LHCN-M2 (cell line): Measurements from ENCODE around the gene ZXDC. TPM values are rescaled to one million over a fixed set of nuclear protein-coding genes. Genes with fewer than 3 reads are reported as not detected.

Source experiments
- DNase-seq: peaks from one replicate; pipeline ENCODE4 v3.0.0-alpha.2; 2012; ENCODE audit warnings: low read depth
- total RNA-seq: library from RNA; depleted of rRNA; stranded (reverse); fragments of >200 nt; gene quantifications from 2 replicates; pipeline ENCODE4 v1.2.3, GENCODE V29; 2014

Gene ZXDC
- total RNA-seq, 1 experiment from 2014 or later, result 16.8 TPM

DNA sequence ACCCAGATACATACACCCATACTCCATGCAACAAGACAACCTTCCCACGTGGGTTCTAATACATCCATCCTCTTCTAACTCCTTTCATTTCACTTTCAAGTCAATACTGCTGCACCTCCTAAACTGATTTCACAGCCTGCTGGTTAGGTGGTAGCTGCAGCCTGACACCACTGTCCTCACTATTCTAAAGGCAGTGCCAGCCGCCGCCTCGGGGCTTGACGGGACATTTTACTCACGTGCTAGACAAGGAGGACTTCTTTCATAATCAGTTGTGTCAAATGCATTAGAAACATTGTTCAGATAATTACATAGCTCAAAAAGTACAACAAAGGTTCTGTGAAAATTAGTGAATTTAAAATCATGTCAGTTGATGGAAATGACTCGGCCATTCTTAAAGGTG lies 35.6 kb upstream of the ZXDC start:
- no peak for DNase-seq

DNA sequence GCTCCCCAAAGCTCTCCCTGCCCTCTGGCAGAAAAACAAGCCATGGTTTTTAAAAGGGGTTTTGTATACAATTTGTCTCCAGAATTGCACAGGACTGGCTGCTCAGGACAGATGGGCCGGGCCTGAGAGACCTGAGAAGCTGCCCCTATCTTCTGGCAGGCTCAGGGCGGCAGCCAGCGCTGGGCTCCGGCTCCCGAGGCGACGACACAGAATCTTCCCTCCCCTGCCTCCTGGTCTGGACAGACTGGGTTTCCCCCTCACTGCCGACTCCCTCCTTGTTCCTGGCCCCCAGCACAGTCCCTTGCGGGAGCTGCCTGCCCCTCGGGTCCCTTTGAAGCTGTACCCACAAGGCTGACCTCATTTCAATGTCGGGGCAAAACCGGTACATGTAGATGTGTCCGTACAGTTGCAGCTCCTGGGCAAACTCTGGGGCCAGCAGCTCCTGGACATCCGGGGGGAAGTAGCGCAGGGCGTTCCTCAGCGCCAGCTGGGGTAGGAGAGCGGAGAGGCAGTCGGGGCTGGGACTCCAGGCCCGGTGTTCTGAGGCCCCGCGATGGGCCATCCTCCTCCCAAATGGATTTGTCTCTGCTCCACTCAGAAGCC lies 34.7 kb upstream of the ZXDC start:
- no peak for DNase-seq

DNA sequence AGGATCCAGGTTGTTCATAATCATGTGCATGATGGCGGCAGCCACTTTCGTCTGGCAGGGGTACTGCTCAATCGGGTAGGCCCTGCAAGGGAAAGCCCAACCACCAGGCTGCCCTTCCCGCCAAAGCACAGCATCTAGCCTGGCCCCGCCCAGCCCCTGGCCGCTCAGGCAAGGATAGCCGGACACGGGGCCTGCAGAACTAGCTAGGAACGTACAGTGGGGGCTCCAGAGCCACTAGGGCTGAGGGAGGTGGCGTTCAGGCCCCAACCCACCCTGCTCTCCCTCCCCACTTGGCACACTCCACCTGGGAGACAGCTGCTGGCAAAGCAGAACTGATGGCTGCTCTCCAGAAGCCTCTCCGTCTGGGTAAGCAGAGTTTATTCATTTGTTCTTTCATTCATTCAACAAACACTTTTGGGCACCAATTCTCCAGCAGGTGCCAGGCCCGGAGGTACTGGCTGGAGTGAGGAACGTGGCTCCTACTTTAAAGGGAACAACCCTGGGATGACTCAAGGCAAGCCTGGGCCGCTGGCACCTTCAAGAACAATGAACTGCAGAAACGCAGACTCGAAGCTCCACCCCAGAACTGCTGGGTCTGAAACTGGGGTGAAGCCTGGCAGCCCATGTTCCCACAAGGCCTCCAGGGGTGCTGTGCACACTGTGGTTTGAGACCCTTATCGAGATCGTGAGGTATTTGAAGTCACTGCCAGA lies 34.1 kb upstream of the ZXDC start:
- DNase-seq, result no peak

DNA sequence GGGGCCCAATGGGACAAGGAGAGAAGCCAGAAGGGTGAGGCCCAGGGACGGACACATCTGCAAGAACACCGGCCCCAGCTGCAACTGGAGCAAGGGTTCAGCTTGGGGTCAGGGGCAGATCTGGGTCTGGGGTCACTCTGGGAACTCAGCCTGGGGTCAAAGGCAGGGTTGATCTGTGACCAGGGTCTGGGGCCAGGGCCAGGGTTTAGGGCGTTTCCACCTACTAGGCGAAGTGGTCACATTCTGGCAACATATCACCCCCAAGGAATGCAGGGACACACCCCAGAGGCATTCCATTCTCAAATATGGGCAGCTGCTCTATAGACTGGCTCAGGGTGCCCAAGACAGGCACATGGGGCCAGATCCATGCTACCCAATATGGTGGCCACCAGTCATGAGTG lies 32.9 kb upstream of the ZXDC start:
- peak; percentile 60 for DNase-seq

DNA sequence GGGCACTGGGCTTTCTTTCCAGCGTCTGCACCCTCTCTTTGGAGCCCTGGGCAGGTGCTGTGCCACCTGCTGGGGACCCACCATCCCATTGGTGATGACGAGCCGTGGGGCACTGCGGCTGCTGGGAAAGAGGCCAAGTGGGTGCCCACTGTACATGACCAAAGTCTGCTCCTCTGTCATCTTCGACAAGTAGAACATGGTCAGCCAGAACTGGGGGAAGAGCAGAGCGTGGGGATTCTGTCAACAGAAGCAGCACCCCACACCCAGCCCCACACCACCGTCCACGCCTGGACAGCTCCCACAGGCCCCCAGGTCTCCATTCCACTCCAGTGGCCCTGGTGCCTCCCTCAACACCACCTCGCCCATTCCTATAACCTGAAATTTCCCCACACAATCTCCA lies 32.2 kb upstream of the ZXDC start:
- no peak for DNase-seq

DNA sequence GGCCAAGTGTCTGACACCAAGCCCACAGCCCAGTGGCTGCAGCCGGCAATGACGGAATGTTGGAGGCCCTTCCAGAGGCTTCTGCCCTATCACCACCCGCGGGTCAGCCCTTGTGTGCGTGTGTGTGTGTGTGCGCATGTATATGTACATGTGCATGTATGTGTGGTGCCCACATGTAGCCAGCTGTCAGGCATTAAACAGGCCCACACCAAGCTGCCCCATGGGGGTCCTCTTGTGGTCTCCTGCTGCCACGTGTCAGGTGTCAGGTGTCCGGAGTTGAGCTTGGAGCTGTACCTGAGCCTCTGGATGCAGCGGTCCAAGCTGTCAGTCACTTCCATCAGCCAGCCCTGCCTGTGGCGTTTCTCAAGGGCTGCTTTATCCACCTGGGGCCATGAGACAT lies 28.0 kb upstream of the ZXDC start:
- DNase-seq, result no peak

DNA sequence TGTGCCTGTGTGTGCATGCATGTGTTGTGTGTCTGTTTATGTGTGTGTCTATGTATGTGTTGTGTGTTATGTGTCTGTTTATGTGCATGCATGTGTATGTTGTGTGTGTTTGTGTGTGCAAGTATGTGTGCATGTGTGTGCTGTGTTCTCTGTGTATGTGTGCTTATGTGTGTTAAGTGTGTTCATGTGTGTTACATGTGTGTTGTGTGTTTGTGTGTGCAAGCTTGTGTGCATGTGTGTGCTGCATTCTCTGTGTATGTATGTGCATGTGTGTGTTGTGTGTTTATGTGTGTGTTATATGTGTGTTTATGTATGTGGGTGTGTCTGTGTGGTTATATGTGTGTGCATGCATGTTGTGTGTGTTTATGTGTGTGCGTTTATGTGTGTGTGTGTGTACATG lies 27.0 kb upstream of the ZXDC start:
- no peak for DNase-seq

DNA sequence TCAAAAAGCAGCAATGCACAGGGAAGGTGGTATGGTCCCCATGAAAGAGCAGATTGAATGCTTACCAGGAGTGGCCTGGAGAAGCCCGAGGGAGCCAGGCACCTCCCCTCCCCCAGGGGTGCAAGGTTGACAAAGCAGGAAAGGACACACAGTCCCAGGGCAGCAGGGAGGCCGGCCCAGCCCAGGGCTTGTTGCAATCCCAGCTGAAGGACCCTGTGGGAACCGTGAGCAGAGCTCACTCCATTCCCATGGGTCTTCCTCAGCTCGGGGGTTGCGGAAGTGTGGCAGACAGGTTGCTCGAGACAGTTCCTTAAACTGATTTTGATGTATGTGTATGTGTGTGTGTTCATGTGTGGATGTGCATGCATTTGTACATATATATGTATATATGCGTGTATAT lies 26.0 kb upstream of the ZXDC start:
- no peak for DNase-seq

DNA sequence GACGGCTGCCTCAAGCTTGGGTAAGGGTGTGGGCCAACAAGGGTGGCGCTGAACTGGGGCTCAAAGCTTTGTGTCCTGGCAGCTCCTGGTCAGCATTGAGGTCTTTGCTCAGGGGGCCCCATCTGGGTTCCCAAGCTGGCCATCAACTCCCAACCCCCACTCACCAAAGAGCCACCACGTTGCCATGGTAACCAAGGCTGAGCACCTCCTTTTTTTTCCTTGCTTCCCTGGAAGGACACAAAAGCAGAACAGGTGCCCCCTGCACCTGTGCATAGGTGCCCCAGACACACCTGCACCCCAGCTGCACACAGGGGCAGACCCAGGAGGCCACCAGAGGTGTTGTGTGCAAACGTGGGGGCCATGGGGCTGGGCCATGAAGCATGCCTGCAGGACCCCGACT lies 25.4 kb upstream of the ZXDC start:
- no peak for DNase-seq

DNA sequence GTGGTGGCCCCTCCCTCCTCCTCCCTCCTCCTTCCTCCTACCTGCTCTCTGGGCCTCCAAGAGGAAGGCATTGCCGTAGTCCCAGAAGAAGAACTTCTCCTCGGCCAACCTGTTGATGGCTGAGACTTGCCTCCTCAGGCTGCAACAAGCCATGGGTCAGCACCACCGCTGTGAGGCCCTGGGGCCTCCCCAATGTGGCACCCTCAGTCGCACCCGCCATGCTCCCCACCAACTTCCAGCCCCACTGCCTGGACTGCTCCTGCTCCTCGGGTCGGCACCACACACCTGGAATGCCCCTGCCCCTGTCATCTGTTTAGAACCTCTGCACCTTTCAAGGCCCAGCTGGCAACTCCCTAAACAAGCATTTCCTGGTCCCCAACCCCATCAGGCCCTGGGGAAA lies 24.3 kb upstream of the ZXDC start:
- no peak for DNase-seq

DNA sequence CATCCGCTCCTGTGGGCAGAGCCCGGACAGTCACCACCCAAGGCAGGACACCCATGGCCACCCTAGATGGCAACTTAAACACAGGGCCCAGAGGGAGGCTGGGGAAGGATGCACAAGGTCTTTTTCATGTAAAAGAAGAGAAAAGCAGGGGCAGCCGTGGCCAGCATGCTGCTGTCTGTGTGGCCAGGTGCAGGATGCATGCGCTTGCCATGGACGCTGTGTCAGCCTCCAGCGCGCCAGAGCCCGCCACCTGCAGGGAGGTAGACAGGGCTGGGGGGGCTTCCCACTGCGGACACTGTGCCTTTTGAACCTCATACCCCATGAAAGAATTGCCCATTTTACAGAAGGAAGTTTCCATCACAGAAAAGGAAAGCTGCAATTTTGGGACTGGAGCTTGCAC lies 23.7 kb upstream of the ZXDC start:
- DNase-seq, result no peak

DNA sequence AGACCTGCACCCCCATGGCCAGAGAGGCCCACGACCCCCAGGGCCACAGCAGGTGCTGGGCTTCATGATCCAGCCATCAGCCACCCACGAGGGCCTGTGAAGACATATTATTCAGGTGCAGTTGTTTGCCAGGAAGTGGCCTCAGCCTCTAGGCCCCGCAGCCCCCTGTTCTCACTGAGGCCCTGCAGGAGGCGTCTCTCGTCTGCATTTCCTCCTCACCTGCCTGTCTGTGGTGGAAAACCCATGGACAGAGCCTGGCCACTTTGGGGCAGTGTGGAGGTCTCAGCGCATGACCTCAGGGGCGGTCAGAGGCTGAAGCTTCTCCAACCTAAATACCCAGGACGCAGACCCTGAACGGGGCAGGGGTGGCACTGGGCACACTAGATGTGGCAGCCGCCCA lies 23.2 kb upstream of the ZXDC start:
- DNase-seq, result no peak

DNA sequence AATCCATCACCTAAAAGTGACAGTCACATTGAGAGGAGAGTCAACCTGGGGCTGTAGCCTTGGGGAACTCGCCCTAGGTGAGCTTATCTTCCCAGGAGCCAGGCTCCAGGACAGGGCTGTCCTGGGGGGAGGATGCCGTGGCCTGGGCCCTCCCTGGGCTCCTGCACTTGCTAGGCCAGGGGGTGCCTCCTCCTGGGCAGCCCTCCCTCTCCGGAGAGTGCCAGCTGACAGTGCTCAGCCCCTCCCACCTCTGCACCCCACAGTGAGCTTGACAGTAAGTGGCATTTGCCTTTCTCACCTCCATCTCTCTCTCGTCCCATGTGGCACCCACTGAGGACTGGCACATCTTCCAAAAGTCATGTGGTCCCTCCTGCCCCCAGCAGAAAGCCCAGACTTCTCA lies 22.8 kb upstream of the ZXDC start:
- no peak for DNase-seq

DNA sequence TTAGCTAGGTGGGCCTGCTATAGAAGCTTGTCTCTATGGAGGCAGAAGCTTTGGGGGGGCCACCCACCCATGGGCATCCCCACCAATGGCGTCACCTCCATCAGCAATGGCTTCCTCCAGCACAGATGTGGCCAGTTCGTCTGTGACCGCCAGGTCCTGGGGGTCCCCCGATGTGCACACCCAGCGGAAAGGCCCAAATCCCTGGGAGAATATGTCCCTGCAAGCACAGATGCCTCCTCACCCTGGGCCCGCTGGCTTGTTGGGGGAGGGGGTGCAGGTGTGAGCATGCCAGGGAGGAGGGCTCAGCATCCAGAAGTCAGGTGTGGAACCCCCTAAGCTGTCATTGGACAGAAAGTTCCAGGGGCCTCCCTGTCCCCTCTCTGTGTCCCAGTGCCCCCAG lies 22.3 kb upstream of the ZXDC start:
- DNase-seq, result no peak

DNA sequence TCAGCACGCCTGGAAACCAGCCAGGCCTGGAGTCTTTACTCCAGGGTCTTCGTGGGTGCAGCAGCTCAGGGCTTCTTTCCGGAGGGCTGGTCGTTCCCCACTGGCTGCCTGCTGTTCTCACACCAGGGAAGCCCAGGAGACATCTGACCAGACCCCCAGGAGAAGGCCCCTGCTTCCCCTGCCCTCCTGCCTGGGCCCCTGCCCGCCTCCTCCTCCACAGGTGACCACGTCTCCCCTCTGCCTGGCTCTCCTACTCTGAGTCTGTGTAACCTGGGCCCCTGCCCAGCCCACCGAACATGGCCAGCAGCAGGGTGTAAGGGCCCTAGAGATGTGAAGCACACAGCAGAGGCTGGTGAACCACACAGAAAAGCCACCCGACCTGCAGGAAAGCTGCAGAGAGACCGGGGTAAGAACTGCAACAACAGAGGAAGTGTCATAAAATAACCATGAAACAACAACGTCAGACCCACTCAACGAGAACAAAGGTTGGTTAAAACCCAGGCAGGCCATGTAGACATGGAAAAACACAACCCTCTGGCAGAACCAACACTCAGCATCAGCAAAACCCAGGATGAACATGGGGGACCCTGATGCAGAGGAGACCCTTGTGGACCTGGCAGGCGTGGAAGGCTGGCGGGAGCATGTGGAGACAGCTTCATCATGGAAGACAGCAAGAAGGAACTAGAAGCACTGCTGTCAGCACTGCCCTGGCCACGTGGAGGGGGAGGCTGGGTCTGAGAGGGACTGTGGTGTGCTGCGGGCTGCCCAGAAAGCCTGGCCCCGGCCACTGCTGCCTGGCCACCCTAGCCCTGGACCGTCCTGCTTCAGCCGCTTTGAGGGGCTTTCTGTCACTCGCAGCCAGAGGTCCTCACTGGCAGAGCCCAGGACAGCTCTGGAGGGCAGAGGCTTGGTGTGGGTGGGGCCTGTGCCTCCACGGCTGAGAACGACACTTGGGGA lies 21.5 kb upstream of the ZXDC start:
- DNase-seq, result no peak

DNA sequence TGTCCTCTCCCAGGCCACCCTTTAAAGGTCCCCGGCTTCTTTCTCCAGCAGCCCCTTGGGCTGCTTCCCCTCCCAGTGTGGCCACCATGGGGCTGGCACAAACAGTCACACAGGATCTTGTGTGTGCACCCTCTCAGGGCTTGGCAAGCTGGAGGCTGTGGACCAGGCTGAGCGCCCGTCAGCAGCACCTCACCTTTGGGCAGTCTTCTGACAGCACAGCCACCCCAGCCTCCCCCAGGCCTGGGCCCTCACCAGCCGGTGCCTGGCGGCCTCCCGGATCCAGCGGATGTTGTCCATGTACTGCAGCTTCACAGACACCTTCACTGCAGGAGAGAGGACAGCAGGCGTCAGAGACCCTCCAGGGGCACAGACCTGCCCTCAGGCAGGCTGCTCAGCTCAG lies 20.1 kb upstream of the ZXDC start:
- DNase-seq, result no peak

DNA sequence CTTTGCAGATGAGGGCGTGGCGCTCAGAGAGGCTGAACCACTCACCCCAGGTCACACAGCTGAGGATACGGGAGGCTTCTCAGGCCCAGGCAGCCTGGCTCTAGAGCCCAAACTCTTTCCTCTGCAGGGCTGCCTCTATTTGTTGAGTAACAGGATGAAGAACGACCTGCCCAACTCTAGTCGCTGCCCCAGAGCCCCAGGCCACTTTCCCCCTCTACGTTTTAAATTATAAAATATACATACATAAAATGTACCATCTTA lies 19.2 kb upstream of the ZXDC start:
- no peak for DNase-seq

DNA sequence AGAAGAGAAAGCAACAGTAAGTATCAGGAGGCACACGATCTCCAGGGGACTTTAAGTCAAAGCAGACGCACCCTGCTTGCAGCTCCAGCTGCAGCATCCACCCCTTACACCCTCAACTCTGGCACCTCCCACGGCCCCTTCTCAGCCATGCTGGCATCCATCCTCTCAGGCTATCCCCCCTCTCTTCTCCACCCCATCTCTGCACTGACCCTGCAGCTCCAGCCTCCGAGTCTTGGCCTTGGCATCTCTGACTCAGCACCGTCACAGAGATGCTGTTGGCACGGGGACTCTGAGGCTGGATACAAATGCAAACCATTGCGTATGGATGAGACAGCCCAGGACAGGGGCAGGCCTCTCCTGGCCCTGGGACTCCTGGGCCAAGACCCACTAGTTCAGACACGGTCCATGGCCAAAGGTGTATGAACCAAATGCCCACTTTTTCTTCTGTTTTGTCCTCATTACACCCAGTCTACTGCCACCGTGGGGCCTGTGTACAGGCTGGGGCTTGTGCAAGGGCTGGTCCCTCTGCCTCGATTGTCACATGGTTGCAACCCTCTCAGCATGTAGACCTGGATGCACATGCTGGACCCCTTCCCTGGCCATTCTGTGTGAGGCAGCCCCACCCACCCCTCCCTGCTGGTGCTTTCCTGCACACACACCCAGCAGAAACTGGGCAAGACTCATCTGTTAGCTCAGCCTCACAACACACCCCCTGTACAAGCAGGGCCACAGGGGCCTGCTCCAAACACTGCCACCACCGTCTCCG lies 18.7 kb upstream of the ZXDC start:
- DNase-seq, result peak; percentile 24

DNA sequence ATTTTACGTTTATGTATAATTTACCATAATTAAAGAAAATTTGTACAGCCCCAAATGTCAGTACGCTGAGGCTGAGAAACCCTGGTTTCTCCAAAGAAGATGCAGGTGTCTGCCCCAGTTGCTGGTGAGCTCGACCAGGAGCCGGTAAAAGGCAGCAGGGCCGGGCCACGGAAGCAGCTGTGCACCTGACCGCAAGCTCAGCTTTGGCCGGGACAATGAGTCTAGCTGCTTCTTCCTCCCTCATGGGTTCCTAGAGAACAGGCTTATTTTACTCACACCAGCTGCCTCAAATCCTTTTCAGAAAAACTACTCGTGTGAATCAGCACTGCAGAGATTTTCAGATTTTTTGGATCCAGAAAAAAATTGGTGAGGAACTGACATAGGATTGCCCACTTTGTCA lies 18.0 kb upstream of the ZXDC start:
- DNase-seq, result peak; percentile 72

DNA sequence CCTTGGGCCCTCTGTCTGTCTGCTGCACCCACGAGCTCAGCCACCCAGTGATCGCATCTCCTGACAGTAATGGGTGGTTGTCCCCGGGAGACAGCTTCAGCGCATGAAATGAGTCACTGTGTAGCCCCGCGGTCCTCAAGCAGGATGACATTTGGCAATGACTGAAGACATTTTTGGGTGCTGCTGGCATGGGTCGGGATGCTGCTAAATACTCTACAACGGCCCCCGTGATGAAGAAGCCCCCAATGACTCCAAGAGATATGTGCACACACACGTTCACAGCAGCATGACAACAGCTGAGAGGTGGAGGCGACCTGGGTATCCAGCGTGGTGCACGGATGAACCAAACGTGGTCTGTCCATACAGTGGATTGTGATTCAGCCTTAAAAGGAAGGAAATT lies 17.4 kb upstream of the ZXDC start:
- no peak for DNase-seq

DNA sequence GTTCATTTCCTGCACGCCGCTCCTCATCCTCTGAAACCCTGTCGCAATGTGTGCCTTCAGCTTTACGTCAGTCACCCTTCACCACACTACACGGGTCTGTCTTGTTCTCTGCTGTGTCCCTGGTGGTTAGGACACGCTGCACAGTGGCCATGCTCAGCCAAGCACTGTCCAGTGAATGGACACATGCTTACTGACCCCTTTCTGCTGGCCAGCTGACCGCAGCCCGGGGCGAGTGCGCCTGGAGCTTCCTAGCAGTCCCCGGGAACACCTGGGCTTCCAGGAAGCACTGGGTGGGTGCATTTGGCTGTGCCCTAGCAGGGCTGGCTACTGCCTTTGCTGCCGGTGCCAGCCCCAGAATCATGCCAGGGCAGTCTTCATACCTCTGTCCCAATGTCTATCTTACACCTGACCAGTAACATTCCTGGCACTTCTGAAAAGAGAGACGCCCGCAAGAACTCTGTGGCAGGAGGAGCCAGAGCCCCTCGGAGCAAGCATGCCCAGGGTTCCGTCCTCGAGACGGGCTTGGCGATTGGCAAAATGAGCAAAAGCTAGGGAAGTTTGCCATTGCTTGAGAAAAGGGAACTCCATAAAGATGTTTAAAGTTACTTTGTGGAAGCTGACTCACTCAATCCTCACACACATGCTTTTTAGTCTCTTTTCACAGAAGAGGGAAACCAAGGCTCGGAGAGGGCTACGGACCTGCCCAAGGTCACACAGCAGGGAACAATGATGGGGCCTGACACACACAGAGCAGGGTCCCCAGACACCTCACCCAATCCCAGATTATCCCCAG lies 15.7 kb upstream of the ZXDC start:
- DNase-seq, result no peak
